IPS-NIHi11 (cell line): ENCODE data around the gene TMEM214.
A peak's percentile ranks its signal among the peaks of the same experiment; 100 is the strongest.

ENCODE experiments used
- DNase-seq: peaks from one replicate; pipeline ENCODE4 v3.0.0; 2012; ENCODE audit warnings: mixed read lengths, low spot score

Gene TMEM214

DNA sequence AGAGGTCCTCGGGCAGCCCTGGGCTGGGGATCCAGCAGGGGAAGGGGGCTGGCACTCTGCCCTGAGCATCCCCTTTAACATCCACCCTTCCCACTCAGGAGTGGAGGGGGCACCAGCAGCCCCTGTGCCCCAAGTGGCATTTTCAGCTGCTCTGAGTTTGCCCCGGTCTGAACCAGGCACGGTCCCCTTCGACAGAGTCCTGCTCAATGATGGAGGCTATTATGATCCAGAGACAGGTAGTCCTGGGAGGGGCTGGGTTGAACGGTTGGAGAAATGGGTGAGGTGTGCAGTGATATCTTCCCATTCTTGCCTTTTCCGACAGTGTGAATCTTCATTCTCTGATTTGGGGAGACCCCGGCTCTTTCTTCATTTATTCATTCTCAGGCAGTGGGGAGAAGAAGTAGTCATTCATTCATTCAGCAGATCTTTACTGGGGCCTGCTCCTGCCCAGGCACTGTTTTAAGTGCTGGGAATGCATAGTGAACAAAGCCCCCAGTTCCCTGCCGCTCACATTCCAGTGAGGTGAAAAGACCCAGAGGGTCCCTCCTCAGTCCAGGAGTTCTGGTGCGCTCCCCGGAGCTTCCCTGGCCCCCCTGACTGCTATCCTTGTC lies 52.4 kb downstream of the TMEM214 start:
- DNase-seq, result no peak

DNA sequence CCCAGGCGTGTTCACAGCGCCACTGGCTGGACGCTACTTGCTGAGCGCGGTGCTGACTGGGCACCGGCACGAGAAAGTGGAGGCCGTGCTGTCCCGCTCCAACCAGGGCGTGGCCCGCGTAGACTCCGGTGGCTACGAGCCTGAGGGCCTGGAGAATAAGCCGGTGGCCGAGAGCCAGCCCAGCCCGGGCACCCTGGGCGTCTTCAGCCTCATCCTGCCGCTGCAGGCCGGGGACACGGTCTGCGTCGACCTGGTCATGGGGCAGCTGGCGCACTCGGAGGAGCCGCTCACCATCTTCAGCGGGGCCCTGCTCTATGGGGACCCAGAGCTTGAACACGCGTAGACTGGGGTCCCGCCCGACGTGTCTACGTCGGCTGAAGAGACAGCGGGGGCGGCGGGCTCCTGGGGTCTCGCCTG lies 52.9 kb downstream of the TMEM214 start:
- DNase-seq, result peak; percentile 57

DNA sequence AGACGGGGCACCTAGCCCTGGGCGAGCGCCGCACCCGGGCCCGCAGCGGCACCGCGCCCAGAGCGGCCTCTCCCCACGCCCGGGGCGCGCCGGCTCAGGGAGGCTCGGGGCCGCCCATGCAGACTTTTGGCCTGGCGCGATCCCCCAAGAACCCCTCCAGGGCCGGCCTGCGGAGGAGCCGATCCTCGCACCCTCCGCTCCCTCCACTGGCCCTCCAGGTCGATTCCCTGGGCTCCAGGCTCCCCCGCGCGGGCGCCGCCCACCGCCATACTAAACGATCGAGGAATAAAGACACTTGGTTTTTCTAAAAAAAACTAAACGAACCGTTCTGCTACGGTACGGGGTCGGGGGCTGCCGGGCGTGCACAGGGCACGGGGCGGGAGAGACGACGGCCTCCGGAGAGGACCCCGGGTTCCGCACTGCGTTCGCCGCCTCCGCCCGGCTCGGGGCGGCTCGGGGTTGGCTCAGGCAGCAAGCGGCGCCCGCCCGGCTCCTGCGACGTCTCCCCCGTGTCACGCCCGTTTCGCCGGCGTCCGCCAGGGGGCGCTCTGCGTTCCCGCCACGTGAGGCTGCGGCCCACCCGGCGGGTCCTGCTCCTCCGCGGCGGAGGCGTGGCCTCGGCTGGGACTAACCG lies 53.4 kb downstream of the TMEM214 start:
- DNase-seq, result peak; percentile 99

DNA sequence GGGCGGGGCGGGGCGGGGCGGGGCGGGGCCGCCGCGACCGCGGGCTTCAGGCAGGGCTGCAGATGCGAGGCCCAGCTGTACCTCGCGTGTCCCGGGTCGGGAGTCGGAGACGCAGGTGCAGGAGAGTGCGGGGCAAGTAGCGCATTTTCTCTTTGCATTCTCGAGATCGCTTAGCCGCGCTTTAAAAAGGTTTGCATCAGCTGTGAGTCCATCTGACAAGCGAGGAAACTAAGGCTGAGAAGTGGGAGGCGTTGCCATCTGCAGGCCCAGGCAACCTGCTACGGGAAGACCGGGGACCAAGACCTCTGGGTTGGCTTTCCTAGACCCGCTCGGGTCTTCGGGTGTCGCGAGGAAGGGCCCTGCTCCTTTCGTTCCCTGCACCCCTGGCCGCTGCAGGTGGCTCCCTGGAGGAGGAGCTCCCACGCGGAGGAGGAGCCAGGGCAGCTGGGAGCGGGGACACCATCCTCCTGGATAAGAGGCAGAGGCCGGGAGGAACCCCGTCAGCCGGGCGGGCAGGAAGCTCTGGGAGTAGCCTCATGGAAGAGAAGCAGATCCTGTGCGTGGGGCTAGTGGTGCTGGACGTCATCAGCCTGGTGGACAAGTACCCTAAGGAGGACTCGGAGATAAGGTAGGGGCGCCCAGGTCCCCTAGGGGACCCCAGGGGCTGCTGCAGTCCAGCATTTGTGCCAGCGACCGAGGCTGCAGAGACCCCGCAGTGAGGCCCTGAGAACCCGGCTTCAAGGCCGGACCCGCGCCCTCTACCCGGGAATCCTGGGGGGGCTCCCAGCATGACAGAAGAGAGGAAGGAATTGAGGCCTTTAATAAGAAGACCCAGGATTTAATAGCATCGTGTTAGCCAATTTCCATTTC lies 54.2 kb downstream of the TMEM214 start, which contains the start of gene KHK:
KHK (plus strand) TSS at position 49 of the 870 bp plus-strand sequence; CDS start at position 537, 488 bp downstream.
- peak; percentile 76 for DNase-seq

DNA sequence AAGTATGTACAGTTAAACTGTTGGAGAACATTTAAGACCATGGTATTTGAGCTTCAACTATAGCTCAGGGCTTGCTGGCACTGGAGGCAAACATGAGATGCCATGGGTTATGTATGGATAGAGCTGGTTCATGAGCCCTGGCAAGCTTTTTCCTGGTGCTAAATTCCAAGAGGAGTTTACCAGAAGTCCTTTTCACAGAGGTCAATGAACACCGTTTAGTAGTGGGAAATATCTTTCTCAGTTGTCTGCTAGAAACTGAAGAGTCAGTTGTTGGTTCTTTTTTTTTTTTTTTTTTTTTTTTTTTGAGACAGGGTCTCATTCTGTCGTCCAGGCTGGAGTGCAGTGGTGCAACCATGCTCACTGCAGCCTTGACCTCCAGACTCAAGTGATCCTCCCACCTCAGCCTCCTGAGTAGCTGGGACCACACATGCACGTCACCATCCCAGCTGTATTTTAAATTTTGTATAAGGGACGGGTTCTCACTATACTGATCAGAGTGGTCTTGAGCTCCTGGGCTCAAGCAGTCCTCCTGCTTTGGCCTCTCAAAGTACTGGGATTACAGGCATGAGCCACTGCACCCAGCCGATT lies 55.2 kb downstream of the TMEM214 start:
- DNase-seq, result no peak

DNA sequence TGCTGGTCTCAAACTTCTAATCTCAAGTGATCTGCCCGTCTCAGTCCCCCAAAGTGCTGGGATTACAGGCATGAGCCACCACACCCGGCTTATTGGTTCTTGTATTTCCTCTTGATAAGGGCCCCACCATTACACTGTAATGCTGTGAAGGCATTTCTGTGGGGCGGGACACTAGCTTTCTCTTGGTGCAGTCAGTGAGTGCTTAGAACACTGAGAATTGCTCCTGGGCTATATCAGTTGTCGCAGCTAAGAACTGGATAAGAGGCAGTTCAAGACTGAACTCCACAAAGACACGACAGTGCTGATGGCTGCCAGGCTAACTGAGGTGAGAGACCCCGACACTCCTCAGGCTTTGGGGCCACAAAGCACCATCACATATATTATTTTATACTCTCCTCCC lies 55.9 kb downstream of the TMEM214 start:
- no peak for DNase-seq

DNA sequence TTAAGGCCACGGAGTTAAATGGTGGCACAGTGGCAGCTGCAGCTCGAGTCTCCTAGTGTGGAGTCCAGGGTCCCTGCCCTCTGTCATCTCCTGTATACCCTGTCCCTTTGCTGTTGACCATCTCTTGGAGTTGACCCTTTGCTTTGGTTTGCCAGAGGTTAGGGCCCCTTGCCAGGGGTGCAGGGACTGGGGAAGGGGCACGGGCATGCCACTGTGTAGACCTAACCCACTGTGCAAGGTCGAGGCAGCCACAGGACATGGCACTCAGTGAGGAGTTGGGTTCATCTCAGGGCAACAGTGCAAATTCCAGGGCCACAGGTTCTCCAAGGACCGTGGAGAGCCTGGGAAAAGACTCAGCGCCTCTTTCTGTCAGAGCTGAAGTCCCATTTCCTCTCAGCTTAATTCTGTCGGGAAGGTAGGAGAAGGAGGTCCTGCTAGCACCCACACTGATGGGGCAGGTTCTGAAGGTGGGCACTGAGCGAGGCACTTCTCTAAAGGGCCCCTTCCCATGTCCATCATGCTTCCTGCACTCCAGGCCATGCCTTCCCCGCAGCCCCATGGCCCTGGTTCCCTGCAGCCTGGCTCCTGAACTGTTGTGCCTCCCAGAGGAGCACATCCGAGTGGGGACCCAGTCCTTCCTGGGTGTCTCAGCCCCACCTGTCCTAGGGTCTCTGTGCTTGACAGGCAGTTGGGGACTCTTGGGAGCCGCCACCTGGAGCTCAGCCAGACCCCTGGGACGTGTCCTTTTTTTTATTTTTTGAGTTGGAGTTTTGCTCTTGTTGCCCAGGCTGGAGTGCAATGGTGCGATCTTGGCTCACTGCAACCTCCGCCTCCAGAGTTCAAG lies 56.6 kb downstream of the TMEM214 start:
- no peak for DNase-seq
